Stimulated activated naive B cell treated with anti-CD40 and anti-IgM and Interleukin-4, amounts not matched to agents 10 μg/mL and 1 μg/mL and 100 μg/mL, for 72 hours (primary cell): ENCODE data around the gene BBS1.

ENCODE experiments used
- ATAC-seq, 2 donors: fragments of 150-1000 bp; cut with Tn5 transposase; replicated peaks; 2 replicates each; pipeline ENCODE4 v1.10.0; 2021; ENCODE audit warnings: moderate library complexity in 1 of 2
- DNase-seq: peaks from one replicate; pipeline ENCODE4 v3.0.0; 2021
- H3K27ac Mint-ChIP-seq: one replicate; pipeline ENCODE4 v1.8.0; 2022; ENCODE audit warnings: mild to moderate bottlenecking, mixed read lengths
- H3K27me3 Mint-ChIP-seq, 2 donors: one replicate each; pipeline ENCODE4 v1.8.0; 2022; ENCODE audit warnings: mixed read lengths in 2 of 2
- H3K36me3 Mint-ChIP-seq, 2 donors: one replicate each; pipeline ENCODE4 v1.8.0; 2022; ENCODE audit warnings: mixed read lengths in 2 of 2, mild to moderate bottlenecking in 1 of 2
- H3K4me1 Mint-ChIP-seq, 2 donors: one replicate each; pipeline ENCODE4 v1.8.0; 2022; ENCODE audit warnings: mixed read lengths in 2 of 2, mild to moderate bottlenecking in 1 of 2
- H3K4me3 Mint-ChIP-seq, 2 donors: one replicate each; pipeline ENCODE4 v1.8.0; 2022; ENCODE audit warnings: mild to moderate bottlenecking in 2 of 2, mixed read lengths in 2 of 2, moderate library complexity in 1 of 2
- H3K9me3 Mint-ChIP-seq, 2 donors: one replicate each; pipeline ENCODE4 v1.8.0; 2022; ENCODE audit warnings: mixed read lengths in 2 of 2, mild to moderate bottlenecking in 1 of 2

Gene BBS1

DNA sequence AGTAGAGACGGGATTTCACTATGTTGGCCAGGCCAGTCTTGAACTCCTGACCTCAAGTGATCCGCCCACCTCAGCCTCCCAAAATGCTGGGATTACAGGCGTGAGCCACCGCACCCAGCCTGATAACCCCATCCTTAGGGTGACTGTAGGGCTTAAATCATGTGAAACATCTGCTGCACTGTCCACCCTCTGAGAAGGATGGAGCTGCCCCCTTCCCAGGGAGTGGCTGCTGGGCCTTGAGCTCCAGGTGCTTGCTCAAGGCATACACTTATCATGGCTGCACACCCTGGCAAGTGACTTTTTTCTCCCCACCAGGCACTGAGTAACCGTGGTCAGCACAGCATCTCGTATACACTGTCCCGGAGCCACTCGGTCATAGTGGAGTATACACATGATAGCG, 38.4 kb upstream of the BBS1 start:
- Mint-ChIP-seq H3K4me3 (no peak overlapping the region), H3K27me3 (no peaks in the 10 kb centered on the region), H3K4me1 (peaks cover 14% of the 10 kb centered on the region in 2 donors), H3K9me3 (no peaks in the 10 kb centered on the region), H3K36me3 (peaks cover 0 to 25% of the 10 kb centered on the region in 2 donors), H3K27ac (no peak overlapping the region)
- ATAC-seq: no peak
- DNase-seq: no peak

DNA sequence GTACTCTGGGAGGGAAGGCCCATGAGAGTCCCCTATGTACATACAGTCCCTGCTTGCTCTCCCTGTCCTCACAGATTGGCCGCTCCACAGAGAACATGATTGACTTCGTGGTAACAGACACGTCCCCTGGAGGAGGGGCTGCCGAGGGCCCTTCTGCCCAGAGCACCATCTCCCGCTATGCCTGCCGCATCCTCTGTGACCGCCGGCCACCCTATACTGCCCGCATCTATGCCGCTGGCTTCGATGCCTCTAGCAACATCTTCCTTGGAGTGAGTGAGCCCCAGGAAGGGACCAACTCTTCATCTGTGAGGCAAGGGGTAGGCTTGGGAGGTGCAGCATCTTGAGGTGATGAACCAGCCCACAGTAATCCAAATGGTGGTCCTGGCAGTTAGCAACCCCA, 37.3 kb upstream of the BBS1 start:
- DNase-seq: no peak
- Mint-ChIP-seq H3K9me3 (no peaks in the 10 kb centered on the region), H3K27ac (no peak overlapping the region), H3K27me3 (no peaks in the 10 kb centered on the region), H3K4me1 (peaks cover 10 to 13% of the 10 kb centered on the region in 2 donors), H3K4me3 (no peak overlapping the region), H3K36me3 (peaks cover 2 to 32% of the 10 kb centered on the region in 2 donors)
- no peak for ATAC-seq

DNA sequence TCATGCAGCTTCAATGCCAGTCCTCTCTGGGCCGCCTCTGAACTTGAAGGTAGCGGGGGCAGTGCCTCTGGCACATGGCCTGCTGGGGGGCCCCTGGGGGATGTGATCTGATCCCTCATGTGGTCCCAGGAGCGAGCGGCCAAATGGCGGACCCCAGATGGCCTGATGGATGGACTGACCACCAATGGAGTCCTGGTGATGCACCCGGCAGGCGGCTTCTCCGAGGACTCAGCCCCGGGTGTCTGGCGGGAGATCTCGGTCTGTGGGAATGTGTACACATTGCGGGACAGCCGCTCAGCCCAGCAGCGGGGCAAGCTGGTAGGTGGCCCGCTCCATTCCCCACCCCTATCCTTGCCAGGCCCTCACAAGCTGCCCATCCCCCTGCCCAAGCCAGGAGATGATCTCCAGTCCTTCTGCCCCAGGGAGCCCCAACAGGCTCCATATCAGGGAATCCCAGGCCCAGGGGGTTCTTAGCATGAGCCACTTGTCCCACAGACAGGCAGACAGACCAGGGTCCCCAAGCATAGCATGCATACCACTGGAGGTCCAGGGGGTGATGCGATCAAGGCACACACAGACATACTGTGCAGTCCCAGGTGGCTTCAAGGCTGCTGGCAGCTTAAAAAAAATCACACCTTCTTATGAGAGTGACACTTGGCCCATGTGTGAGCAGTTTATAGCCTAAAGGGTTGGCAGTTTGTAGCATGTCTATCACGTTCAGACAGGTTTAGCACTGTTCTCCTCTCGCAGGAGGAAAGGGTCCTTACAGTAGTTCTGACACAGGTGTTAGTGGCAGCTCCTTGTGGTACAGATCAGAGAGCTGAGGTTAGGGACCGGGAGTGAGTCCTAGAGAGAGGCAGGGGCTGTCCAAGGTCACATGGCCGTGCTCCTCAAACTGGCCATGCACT, 36.6 kb upstream of the BBS1 start:
- Mint-ChIP-seq H3K27me3 (no peaks in the 10 kb centered on the region), H3K4me1 (peaks cover 12 to 14% of the 10 kb centered on the region in 2 donors), H3K4me3 (no peak overlapping the region), H3K27ac (no peak overlapping the region), H3K36me3 (peaks cover 2 to 32% of the 10 kb centered on the region in 2 donors), H3K9me3 (no peaks in the 10 kb centered on the region)
- ATAC-seq: no peak
- DNase-seq: no peak

DNA sequence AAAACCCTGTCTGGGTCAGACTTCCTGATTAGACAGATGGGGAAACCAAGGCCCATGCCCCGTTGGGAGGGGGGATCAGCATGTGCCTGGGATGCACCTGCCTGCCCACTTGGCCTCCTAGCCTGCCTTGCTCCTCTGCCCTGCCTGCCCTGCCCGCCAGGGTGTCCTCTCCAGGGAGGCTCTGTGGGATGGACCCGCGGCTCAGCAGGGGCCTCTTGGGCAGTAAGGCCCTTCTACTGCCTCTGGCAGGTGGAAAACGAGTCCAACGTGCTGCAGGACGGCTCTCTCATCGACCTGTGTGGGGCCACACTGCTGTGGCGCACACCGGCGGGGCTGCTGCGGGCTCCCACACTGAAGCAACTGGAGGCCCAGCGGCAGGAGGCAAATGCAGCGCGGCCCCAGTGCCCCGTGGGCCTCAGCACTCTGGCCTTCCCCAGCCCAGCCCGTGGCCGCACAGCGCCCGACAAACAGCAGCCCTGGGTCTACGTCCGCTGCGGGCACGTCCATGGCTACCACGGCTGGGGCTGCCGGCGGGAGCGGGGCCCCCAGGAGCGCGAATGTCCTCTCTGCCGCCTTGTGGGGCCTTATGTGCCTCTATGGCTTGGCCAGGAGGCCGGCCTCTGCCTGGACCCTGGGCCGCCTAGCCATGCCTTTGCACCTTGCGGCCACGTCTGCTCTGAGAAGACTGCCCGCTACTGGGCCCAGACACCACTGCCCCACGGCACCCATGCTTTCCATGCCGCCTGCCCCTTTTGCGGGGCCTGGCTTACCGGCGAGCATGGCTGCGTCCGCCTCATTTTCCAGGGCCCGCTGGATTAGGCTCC, 34.9 kb upstream of the BBS1 start:
- no peak overlapping the region for H3K27ac Mint-ChIP-seq
- H3K27me3 Mint-ChIP-seq: no peaks in the 10 kb centered on the region
- peaks cover 17 to 26% of the 10 kb centered on the region in 2 donors for H3K4me1 Mint-ChIP-seq
- DNase-seq (no peak), ATAC-seq (no peak)
- no peak overlapping the region for H3K4me3 Mint-ChIP-seq
- H3K36me3 Mint-ChIP-seq: peaks cover 2 to 29% of the 10 kb centered on the region in 2 donors
- H3K9me3 Mint-ChIP-seq: no peaks in the 10 kb centered on the region

DNA sequence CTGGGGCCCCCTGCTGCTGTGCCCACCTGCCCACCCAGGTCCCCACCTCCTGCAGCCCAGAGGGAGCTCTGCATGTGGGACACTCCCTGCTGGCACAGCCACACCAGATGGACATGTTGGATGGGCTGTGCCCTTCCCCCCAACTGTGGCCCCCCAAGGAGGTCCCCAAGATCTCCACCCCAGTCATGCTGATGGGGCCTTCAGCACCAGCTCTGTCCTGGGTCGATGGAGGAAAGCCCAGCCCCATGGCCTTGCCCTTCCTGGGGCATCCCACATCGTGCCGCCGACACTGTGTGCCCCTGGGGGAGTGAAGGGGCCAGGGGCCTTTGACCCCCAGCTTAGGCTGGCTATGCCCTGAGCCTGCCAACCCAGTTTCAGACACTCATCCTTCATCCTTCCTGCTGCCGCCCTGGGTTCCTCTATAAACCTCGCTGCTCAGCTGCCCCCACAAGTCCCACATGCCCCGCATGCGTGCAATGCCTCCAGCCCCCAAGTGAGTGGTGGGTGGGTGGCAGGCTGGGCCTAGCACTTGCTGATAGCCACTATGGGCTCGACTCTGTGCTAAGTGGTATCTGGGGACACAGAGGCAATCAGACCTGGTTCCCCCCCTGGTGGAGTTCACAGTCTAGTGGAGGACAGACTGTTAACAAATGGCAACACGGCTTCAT, 34.1 kb upstream of the BBS1 start:
- peak overlapping the region; percentile 59 for H3K27ac Mint-ChIP-seq
- DNase-seq (no peak), ATAC-seq (no peak)
- no peak overlapping the region for H3K4me3 Mint-ChIP-seq
- peaks cover 2 to 26% of the 10 kb centered on the region in 2 donors for H3K36me3 Mint-ChIP-seq
- H3K4me1 Mint-ChIP-seq: peaks cover 21 to 30% of the 10 kb centered on the region in 2 donors
- no peaks in the 10 kb centered on the region for H3K27me3 Mint-ChIP-seq
- H3K9me3 Mint-ChIP-seq: no peaks in the 10 kb centered on the region

DNA sequence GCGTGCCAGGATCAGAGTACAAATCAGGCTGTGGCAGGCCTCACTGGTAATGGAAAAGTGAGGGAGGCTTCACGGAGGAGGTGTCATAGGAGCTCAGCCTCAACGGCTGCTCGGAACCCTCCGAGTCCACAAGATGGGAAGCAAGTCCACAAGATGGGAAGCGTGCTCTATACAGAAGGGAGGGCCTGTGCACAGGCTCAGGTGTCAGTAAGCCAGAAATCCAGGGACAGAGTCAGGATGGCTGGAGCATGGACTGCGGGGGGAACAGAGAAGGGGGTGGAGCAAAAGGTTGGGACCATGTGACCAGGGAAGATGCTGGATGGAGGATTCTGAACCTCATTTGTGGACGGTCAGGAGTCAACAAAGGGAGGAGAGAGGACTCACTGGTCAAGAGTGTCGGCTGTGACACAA, 33.6 kb upstream of the BBS1 start:
- no peaks in the 10 kb centered on the region for H3K27me3 Mint-ChIP-seq
- H3K36me3 Mint-ChIP-seq: peaks cover 2 to 26% of the 10 kb centered on the region in 2 donors
- ATAC-seq (no peak), DNase-seq (no peak)
- H3K9me3 Mint-ChIP-seq: no peaks in the 10 kb centered on the region
- peak overlapping the region; percentile 59 for H3K27ac Mint-ChIP-seq
- H3K4me3 Mint-ChIP-seq: no peak overlapping the region
- H3K4me1 Mint-ChIP-seq: peaks cover 21 to 30% of the 10 kb centered on the region in 2 donors

DNA sequence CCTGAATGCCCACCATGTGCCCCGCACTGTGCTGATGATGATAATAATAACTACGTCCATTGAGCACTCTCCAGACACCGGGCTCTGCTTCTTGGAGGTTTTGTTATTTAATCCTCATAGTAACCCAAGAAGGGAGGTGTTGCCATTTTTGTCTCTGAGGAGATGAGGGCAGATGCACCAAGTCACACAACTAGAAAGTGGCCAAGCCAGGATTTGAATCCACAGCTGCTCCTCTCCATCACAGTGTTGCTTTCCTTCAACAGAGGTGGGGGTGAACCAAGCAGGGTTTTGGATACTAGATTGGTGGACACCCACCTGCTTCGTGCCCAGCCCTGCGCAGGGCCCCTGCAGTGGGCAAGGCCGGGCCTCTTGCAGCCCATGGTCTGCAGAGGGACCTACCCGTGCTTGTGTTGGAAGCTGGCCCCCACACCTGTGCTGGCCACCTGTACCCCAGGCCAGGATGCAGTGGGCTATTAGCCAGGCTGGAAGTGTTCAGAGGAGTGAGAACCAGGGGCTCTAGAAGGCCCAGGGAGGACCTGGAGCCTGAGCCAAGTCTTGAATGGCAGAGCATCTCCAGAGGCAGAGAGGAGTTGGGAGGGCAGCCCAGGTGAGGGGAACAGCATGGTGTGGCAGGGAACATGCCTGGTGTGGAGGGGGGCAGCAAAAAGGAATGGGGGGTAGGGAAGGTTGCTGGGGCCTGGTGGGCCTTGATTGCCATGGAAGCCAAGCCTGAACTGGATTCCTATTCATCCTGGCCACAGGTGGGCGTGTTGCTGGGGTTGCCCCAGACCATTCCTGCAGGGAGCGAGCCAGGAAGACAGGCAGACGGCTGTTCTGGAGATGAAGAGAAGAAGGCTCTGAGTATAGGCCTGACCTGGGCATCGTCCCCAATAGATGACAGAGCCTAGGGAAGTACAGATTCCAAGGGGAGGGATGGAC, 32.9 kb upstream of the BBS1 start:
- DNase-seq (no peak), ATAC-seq (no peak)
- Mint-ChIP-seq H3K27ac (no peak overlapping the region), H3K27me3 (no peaks in the 10 kb centered on the region), H3K36me3 (peaks cover 7 to 30% of the 10 kb centered on the region in 2 donors), H3K4me1 (peaks cover 24 to 36% of the 10 kb centered on the region in 2 donors), H3K9me3 (no peaks in the 10 kb centered on the region), H3K4me3 (no peak overlapping the region)

DNA sequence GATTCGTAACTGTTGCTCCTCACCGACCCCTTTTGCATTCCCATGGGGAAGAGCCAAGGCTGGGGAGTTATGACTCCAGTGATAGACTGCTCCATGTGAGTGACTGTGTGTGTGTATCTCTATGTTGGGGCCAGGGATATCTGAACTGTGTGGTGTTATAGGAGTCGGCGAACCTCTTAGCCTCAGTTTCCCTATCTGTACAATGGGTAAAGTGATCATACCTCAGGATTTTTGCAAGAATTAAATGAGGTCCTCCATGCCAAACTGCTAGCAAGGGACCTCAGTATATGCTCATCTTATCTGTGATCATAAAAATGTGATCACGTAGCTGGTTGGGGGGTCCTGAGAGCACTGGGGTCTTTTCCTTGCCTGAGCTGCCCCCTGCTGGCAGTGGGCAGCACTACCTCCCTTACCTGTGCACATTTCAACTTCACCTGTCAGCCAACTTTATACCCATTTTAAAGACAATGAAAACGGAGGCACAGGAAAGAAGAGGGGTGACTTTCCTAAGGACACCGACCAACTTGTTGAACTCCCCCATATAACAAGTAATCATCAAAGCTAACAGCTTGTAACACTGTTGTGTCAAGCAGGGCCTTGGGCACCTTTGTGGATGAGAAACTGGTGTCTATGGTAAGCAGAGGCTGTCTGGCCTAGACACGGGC, 31.6 kb upstream of the BBS1 start:
- Mint-ChIP-seq H3K27ac (peak overlapping the region; percentile 96), H3K36me3 (peaks cover 8 to 27% of the 10 kb centered on the region in 2 donors), H3K27me3 (no peaks in the 10 kb centered on the region), H3K9me3 (no peaks in the 10 kb centered on the region), H3K4me3 (peak overlapping the region; percentile 90 to 94), H3K4me1 (peaks cover 24 to 38% of the 10 kb centered on the region in 2 donors)
- ATAC-seq (no peak), DNase-seq (no peak)

DNA sequence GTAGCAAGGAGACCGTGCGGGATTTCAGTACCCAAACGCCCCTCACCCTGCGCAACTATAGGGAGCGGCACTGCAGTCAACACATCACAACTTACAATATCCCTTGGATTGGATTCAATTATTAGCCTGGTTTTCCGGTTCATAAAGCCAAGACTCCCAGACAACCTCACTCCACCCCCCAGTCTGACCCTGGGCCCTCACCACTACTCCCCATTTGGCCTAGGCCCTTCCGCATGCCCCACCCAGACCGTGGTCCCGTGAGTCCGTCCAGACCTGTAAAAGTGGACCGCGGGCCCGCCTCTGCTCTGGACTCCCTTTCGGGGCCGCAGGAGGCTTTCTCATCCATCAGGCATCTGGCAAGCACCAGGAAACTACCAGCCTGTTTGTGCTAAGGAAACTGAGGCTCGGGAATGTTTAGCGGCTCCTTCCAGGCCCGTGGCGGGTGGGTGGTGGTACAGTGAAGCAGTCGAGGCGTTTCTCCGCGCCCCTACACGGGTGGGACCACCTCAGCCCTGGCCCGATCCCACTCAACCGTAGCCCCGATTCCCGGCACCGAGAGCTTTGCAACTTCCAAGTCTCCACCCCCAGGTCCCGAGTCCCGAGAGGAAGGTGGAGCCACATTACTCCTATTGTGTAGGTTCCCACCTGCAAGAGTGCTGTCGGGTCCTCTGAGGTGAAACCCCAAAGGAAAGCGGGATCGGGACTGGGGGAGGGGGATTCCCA, 30.9 kb upstream of the BBS1 start:
- peak overlapping the region; percentile 90 to 94 for H3K4me3 Mint-ChIP-seq
- ATAC-seq (no peak), DNase-seq (no peak)
- peaks cover 8 to 25% of the 10 kb centered on the region in 2 donors for H3K36me3 Mint-ChIP-seq
- no peaks in the 10 kb centered on the region for H3K9me3 Mint-ChIP-seq
- peak overlapping the region; percentile 96 for H3K27ac Mint-ChIP-seq
- H3K4me1 Mint-ChIP-seq: peaks cover 24 to 38% of the 10 kb centered on the region in 2 donors
- H3K27me3 Mint-ChIP-seq: no peaks in the 10 kb centered on the region

DNA sequence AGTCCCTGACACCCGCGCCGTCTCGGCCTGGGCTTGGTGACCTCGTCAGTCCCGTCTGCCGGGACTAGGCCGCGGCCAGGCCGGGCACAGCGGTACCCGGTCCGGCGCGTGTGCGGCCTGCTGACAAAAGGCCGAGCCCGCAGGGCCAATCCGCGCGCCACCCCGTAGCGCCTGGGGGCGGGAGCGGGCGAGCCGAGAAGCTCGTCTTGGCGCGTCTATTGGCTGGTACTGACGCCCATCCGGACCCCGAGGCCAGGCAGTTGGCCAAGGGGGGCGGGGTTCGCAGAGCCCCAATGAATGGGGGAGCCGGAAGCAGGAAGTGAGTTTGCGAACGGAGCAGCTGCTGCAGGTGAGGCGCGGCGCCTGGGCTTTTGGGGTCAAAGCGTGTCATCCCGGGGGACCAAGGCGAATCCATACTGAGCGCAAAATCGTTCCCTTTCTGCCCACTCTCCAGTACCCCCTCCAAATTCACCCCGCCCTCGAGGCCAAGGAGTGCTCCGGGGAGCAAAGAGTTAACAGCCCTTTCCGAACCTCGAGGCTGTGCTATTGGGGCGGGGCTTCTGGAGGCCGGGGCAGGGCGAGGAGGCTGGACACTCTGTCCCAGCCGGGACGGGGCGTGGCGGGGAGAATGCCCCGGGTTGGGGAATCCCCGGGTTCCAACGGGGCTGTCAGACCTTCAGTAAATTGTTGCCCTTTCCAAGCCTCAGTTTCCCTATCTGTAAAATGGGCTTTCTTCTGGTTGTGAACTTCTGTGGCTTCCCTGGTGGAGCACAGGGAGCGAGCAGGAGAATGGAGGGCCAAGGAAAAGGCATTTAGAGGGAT, 30.1 kb upstream of the BBS1 start, which contains the start of gene DPP3:
Gene DPP3, plus strand, starts transcription at position 318 of the 822 bp plus-strand sequence. CDS start 1,767 bp downstream, outside the sequence.
- H3K27ac Mint-ChIP-seq: peak within 1 kb of the TSS; percentile 96

DNA sequence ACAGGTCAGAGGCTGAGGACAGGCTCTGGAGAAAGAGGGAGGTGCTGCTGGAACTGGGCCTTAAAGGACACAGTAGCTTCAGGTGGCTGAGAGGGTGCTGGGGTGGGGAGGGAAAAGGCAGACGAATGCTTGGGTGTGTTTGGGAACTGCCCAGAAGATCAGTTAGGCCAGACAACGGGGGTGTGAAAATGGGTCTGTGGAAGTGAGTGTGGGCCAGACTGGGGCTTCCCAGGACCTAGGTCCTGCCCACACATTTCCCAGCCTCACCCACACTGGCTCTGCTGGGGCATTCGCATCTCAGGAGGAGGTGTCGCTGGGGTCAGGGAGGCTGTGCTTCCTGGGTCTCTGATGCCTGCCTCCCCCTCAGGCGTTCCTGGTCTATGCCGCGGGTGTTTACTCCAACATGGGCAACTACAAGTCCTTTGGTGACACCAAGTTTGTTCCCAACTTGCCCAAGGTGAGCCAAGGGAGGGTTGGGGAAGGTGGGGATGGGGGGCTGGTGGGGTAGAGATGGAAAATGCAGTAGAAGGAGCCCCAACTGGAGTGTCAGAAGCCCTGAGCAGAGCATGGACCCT, 25.5 kb upstream of the BBS1 start:
- no peak overlapping the region for H3K4me3 Mint-ChIP-seq
- H3K27ac Mint-ChIP-seq: no peak overlapping the region
- no peaks in the 10 kb centered on the region for H3K9me3 Mint-ChIP-seq
- peaks cover 11 to 20% of the 10 kb centered on the region in 2 donors for H3K4me1 Mint-ChIP-seq
- no peaks in the 10 kb centered on the region for H3K27me3 Mint-ChIP-seq
- peaks cover 34 to 40% of the 10 kb centered on the region in 2 donors for H3K36me3 Mint-ChIP-seq
- no peak for ATAC-seq
- no peak for DNase-seq

More for the DNA sequence above, 30.1 kb upstream of the BBS1 start, which contains the start of gene DPP3:
- H3K4me3 Mint-ChIP-seq: peak within 1 kb of the TSS; percentile 90 to 94
- H3K36me3 Mint-ChIP-seq: peaks cover 9 to 27% of the 10 kb centered on the region in 2 donors
- ATAC-seq: peak; percentile 97 to 98
- H3K4me1 Mint-ChIP-seq: peaks cover 26 to 43% of the 10 kb centered on the region in 2 donors
- peak; percentile 97 for DNase-seq
- H3K9me3 Mint-ChIP-seq: no peaks in the 10 kb centered on the region
- H3K27me3 Mint-ChIP-seq: no peaks in the 10 kb centered on the region
